ENCODE measurements around the gene LEMD2. TPM values are rescaled to one million over a fixed set of nuclear protein-coding genes. Genes with fewer than 3 reads are reported as not detected.

LEMD2 gene
- total and polyA plus RNA-seq, 2 of the 4 experiments (the other 2 are of a cell fraction), result 26.5 to 43.6 TPM

DNA sequence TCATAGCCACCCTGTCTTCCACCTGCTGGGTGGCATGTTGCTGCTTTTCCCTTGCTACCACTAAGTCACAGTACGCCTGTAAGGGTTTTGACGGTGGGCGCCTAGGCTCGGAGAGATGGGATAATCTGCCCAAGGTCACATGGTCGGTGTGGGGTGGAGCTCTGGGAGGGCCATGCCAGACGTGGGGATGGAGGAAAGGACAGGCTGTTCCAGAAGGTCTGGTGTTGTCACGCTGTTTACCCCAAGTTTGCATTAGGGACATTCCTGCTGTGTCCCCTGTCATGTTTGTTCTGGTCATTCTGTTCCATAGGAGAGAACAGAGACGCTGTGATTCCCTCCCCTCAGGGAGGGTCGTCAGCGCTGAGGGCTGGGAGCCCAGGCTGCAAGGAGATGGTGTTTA lies 58.3 kb downstream of the LEMD2 start:
- no peak overlapping the region for H2BK5ac ChIP-seq (ENCODE audit: low read depth, low read length, poor library complexity, severe bottlenecking)
- no peaks in the 10 kb centered on the region for H4K20me1 ChIP-seq (ENCODE audit: insufficient read depth, low read length)
- no peak overlapping the region for H2AFZ ChIP-seq (replicated peaks; ENCODE audit: low read length, poor library complexity)
- in situ Hi-C loops (cut with MboI; ENCODE audit: low sequenced_read_pairs) (no loop called here), dilution Hi-C loops (cut with HindIII; ENCODE audit: low sequenced_read_pairs, unreplicated experiment) (no loop called here), intact Hi-C loops (cut with micrococcal nuclease) (no loop called here)
- no peak overlapping the region for H2AK5ac ChIP-seq (ENCODE audit: low read depth, low read length)
- no peaks in the 10 kb centered on the region for H3K79me1 ChIP-seq (ENCODE audit: low read depth in 1 of 2, low read length in 2 of 2)
- peaks cover 14% of the 10 kb centered on the region; the same call in 1 of the 2 replicates for H3K27me3 ChIP-seq (ENCODE audit: control insufficient read depth, insufficient read depth, low read length)
- no peak overlapping the region for H2BK120ac ChIP-seq (ENCODE audit: low read depth, low read length)
- ChIA-PET POLR2A (ENCODE audit: unreplicated experiment) (no interaction called here), CTCF (no interaction called here)
- no peaks in the 10 kb centered on the region for H3K9me1 ChIP-seq (ENCODE audit: insufficient read depth, low read length)
- H4K8ac ChIP-seq (ENCODE audit: low read depth in 2 of 2, low read length in 2 of 2), result no peak overlapping the region
- no peak for ATAC-seq (ENCODE audit: low read depth)
- H3K18ac ChIP-seq (ENCODE audit: low read depth, low read length), result no peak overlapping the region
- BruUV-seq (replicated peaks), result no TSS peak
- H2BK20ac ChIP-seq (ENCODE audit: low read depth, low read length), result no peak overlapping the region
- no peak overlapping the region for H2BK15ac ChIP-seq (ENCODE audit: low read depth, low read length)
- no peak for DNase-seq
- H3K56ac ChIP-seq (ENCODE audit: extremely low read depth, insufficient read depth, low read length), result no peak overlapping the region
- H3K9ac ChIP-seq (ENCODE audit: low read depth, low read length), result no peak overlapping the region
- 72% methylated on average over 3 of the region's 10 CpGs; no CpG with 5 or more reads in 1 of the 2 experiments for WGBS, 2 experiments (ENCODE audit: extremely low coverage in 2 of 2, insufficient read length in 1 of 2)
- H3K23ac ChIP-seq (ENCODE audit: low read depth, low read length), result no peak overlapping the region
- no peaks in the 10 kb centered on the region for H3K4me1 ChIP-seq (ENCODE audit: control insufficient read depth, insufficient read depth, low read length)
- no peak overlapping the region for H4K5ac ChIP-seq (ENCODE audit: low read depth, low read length)
- no peak overlapping the region for H3K14ac ChIP-seq (replicated peaks; ENCODE audit: low read depth, low read length)
- no peak overlapping the region for H3K4me2 ChIP-seq (ENCODE audit: low read depth, low read length)
- H4K91ac ChIP-seq (ENCODE audit: insufficient read depth, low read depth, low read length), result no peak overlapping the region
- H3K4me3 ChIP-seq (ENCODE audit: insufficient read depth, low read depth, low read length), result no peak overlapping the region
- H3K36me3 ChIP-seq (ENCODE audit: control insufficient read depth, insufficient read depth, low read length), result no peaks in the 10 kb centered on the region
- TF ChIP-seq BHLHE40 (IDR thresholded peaks at IDR 0.05; ENCODE audit: low read depth, low read length), result no peak
- no peak for TF ChIP-seq FOS (IDR thresholded peaks at IDR 0.05; ENCODE audit: low read depth, low read length)
- TF ChIP-seq RFX5 (IDR thresholded peaks at IDR 0.05; ENCODE audit: low read depth, low read length), result no peak
- TF ChIP-seq USF2 (IDR thresholded peaks at IDR 0.05; ENCODE audit: low read depth, low read length), result no peak
- TF ChIP-seq MAFK (IDR thresholded peaks at IDR 0.05; ENCODE audit: low read depth, low read length), result no peak
- TF ChIP-seq RAD21 (IDR thresholded peaks at IDR 0.05; ENCODE audit: low read length), result no peak
- no peak for TF ChIP-seq CTCF (conservative IDR thresholded peaks at IDR 0.05; ENCODE audit: low read depth, low read length)
- no peak for TF ChIP-seq ELK1 (IDR thresholded peaks at IDR 0.05; ENCODE audit: borderline replicate concordance, low read depth, low read length)
- TF ChIP-seq CHD1 (IDR thresholded peaks at IDR 0.05; ENCODE audit: low read depth, low read length), result no peak
- TF ChIP-seq POLR2A (IDR thresholded peaks at IDR 0.05; ENCODE audit: low read depth, low read length), result no peak
- TF ChIP-seq MAZ (IDR thresholded peaks at IDR 0.05; ENCODE audit: borderline replicate concordance, low read depth, low read length), result no peak
- TF ChIP-seq NFE2L2 (IDR thresholded peaks at IDR 0.05; ENCODE audit: low read depth, low read length), result no peak
- no peak for TF ChIP-seq CEBPB (IDR thresholded peaks at IDR 0.05; ENCODE audit: low read depth, low read length)
- no peak for TF ChIP-seq SMC3 (IDR thresholded peaks at IDR 0.05; ENCODE audit: low read depth, low read length)
- H3K4ac ChIP-seq (ENCODE audit: low read depth, low read length), result no peak overlapping the region
- no peaks in the 10 kb centered on the region for H3K9me3 ChIP-seq (ENCODE audit: control insufficient read depth, insufficient read depth, low read length)
- H2AK9ac ChIP-seq (replicated peaks; ENCODE audit: low read depth, low read length, poor library complexity), result no peak overlapping the region
- no peak overlapping the region for H3K27ac ChIP-seq (ENCODE audit: insufficient read depth, low read length)
